ENCODE data around the gene SDCCAG8.

DNA sequence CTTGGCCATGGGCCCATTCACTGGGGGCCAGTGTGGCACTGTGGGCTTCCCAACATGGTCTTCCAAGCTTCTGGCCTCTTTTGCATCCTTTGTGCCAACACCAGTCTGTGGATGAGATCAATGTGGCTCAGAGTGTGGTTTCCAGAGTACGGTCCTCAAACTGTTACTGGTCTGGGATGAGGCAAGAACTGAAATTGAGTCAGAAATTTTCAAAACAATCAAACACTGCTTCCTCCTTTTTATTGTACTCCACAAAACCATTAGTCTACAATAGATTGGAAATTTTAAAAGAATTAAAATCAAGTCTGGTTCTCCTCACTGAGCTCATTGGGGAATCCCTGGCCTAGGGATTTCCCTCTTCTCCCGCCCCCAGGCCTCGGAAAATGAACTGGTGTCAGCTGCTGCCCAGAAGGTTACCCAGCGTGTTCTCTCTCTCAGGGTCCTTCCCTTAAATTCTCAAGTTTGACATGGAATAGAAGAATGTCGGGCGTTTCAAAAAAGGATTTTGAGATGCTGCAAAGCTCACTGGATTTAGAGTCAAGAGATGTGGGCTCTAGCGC, 222.0 kb downstream of the SDCCAG8 start:
- TF ChIP-seq, protein P1, sequence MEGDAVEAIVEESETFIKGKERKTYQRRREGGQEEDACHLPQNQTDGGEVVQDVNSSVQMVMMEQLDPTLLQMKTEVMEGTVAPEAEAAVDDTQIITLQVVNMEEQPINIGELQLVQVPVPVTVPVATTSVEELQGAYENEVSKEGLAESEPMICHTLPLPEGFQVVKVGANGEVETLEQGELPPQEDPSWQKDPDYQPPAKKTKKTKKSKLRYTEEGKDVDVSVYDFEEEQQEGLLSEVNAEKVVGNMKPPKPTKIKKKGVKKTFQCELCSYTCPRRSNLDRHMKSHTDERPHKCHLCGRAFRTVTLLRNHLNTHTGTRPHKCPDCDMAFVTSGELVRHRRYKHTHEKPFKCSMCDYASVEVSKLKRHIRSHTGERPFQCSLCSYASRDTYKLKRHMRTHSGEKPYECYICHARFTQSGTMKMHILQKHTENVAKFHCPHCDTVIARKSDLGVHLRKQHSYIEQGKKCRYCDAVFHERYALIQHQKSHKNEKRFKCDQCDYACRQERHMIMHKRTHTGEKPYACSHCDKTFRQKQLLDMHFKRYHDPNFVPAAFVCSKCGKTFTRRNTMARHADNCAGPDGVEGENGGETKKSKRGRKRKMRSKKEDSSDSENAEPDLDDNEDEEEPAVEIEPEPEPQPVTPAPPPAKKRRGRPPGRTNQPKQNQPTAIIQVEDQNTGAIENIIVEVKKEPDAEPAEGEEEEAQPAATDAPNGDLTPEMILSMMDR (IDR thresholded peaks at IDR 0.05; ENCODE audit: low read depth, low read length) = no peak
- no peak for TF ChIP-seq POLR2A (IDR thresholded peaks at IDR 0.05; ENCODE audit: extremely low read depth, insufficient read length)
